ENCODE measurements around the gene OASL. TPM values are rescaled to one million over a fixed set of nuclear protein-coding genes. Genes with fewer than 3 reads are reported as not detected.

The OASL gene
- total RNA-seq, 2 donors from 2014 or later: 10.1 to 10.8 TPM

DNA sequence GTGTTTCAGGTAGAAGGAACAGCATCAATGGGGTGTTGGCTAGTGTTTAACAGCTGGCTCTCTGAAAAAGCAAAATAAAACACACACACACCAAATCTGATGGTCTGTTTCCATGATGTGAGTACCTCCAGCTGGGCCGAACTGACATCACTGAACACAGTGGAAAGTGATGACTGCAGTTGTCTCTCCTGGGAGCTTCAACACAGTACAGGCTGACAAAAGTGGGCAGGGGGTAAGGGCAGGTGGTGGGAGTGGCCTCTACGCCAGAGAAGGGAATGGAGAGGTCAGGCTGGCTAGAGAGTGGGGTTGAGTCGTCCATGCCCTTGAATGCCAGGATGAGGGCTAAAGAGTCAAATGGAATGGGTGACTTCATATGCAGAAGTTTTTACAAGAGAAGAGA, 68.7 kb downstream of the OASL start:
- ATAC-seq (no peak), DNase-seq (ENCODE audit: low spot score) (no peak)
- Mint-ChIP-seq H3K27ac (no peak overlapping the region), H3K4me3 (no peak overlapping the region), H3K36me3 (no peaks in the 10 kb centered on the region), H3K9me3 (no peaks in the 10 kb centered on the region), H3K4me1 (ENCODE audit: low read depth in 2 of 2) (peaks cover 0 to 9% of the 10 kb centered on the region in 2 donors), H3K27me3 (no peaks in the 10 kb centered on the region)

Other genes starting within 250 kb of the OASL start
- 10 to 100 TPM; 21.6 to 31.6 TPM for gene SPPL3, start 134.9 kb downstream of the OASL start, total RNA-seq
- not detected for gene HNF1A, start 60.7 kb downstream of the OASL start, total RNA-seq
- gene C12orf43, start 22.8 kb downstream of the OASL start, total RNA-seq: 10 to 100 TPM; 26.6 to 34.8 TPM
- 10 to 100 TPM; 20.2 to 46.6 TPM for gene P2RX7, start 93.6 kb upstream of the OASL start, total RNA-seq
- 10 to 100 TPM; 39.8 to 46.6 TPM for gene P2RX4, start 170.9 kb upstream of the OASL start, total RNA-seq

Data from natural killer cell treated with Interleukin-12 subunit alpha and Interleukin-12 subunit beta and Interleukin-15 and Interleukin-18, amount 100 ng/mL, for 72 hours (primary cell).